H1 (cell line): ENCODE measurements around the gene TMEM86B. TPM values are rescaled to one million over a fixed set of nuclear protein-coding genes. Genes with fewer than 3 reads are reported as not detected.

Experiments used
- CTCF ChIA-PET: fragments of 300-600 bp; sonication (Branson Sonifier 250); formaldehyde crosslinking; loops from one replicate; lab custom pipeline; 2021; ENCODE audit not compliant: partially characterized antibody; lab: Charles Lee
- POLR2A ChIA-PET: fragments of 300-600 bp; sonication (Branson Sonifier 250); formaldehyde crosslinking; loops from one replicate; lab custom pipeline; 2021; ENCODE audit warnings: inconsistent platforms; ENCODE audit not compliant: partially characterized antibody; lab: Charles Lee
- DNase-seq, 2 experiments: peaks; one replicate each; pipeline versions ENCODE4 v3.0.0 to v3.0.0-alpha.2; 2010 to 2022; ENCODE audit warnings: low spot score in 2 of 2, low read depth in 1 of 2, mixed read lengths in 1 of 2
- FAIRE-seq: peaks from 2 replicates; lab custom pipeline; 2011; peaks lifted over from hg19 to GRCh38; lab: Jason Lieb, UNC
- H2AFZ ChIP-seq: 2 replicates; pipeline ENCODE4 v1.8.1; 2012; ENCODE audit warnings: low read length, inconsistent platforms
- H2AK5ac ChIP-seq: 2 replicates; pipeline ENCODE4 v1.6.1; 2013; ENCODE audit warnings: low read depth, low read length
- H2BK120ac ChIP-seq: replicated peaks from 2 replicates; pipeline ENCODE3; 2013; ENCODE audit warnings: low read depth, low read length, inconsistent platforms
- H2BK12ac ChIP-seq: 2 replicates; pipeline ENCODE4 v1.6.1; 2013; ENCODE audit warnings: low read depth, low read length
- H2BK15ac ChIP-seq: 2 replicates; pipeline ENCODE4 v1.6.1; 2013; ENCODE audit warnings: low read length
- H2BK20ac ChIP-seq: 2 replicates; pipeline ENCODE4 v1.6.1; 2013; ENCODE audit warnings: low read length
- H2BK5ac ChIP-seq: 2 replicates; pipeline ENCODE4 v1.6.1; 2013; ENCODE audit warnings: low read depth, low read length
- H3K14ac ChIP-seq: 2 replicates; pipeline ENCODE4 v1.6.1; 2013; ENCODE audit warnings: inconsistent platforms; ENCODE audit not compliant: insufficient read length
- H3K18ac ChIP-seq: 2 replicates; pipeline ENCODE4 v1.6.1; 2013; ENCODE audit warnings: low read length; ENCODE audit errors: extremely low read depth
- H3K23ac ChIP-seq: 2 replicates; pipeline ENCODE4 v1.6.1; 2013; ENCODE audit warnings: inconsistent platforms; ENCODE audit not compliant: insufficient read length
- H3K23me2 ChIP-seq: 2 replicates; pipeline ENCODE4 v1.6.1; 2013; ENCODE audit warnings: low read depth, low read length
- H3K27ac ChIP-seq: 2 replicates; pipeline ENCODE4 v1.6.1; 2011; ENCODE audit warnings: low read depth, low read length, inconsistent platforms
- H3K27me3 ChIP-seq, 4 experiments: replicated peaks in 1 of 4; 1 replicate in 1 of 4; 2 replicates in 3 of 4; pipeline versions ENCODE4 v1.6.1 to v1.8.1; 2011 to 2013; ENCODE audit warnings: low read length in 3 of 4, mild to moderate bottlenecking in 3 of 4, inconsistent platforms in 2 of 4, mixed read lengths in 2 of 4, moderate library complexity in 1 of 4; ENCODE audit not compliant: control insufficient read depth in 3 of 4, insufficient read depth in 3 of 4; ENCODE audit errors: extremely low read depth in 1 of 4
- H3K36me3 ChIP-seq, 4 experiments: 2 replicates each; pipeline versions ENCODE4 v1.6.1 to v1.8.1; 2011 to 2013; ENCODE audit warnings: mild to moderate bottlenecking in 4 of 4, low read length in 3 of 4, moderate library complexity in 2 of 4, control low read depth in 1 of 4, inconsistent platforms in 1 of 4; ENCODE audit not compliant: insufficient read depth in 4 of 4, control insufficient read depth in 2 of 4
- H3K4ac ChIP-seq: replicated peaks from 2 replicates; pipeline ENCODE3; 2013; ENCODE audit warnings: low read length, low read depth, mixed read lengths, inconsistent platforms; ENCODE audit not compliant: insufficient read length
- H3K4me1 ChIP-seq, 4 experiments: replicated peaks in 1 of 4; 1 replicate in 1 of 4; 2 replicates in 3 of 4; pipeline versions ENCODE4 v1.6.1 to v1.8.1; 2011 to 2013; ENCODE audit warnings: low read length in 3 of 4, inconsistent platforms in 2 of 4, mixed read lengths in 1 of 4; ENCODE audit not compliant: insufficient read depth in 4 of 4, control insufficient read depth in 3 of 4
- H3K4me2 ChIP-seq, 2 experiments: 2 replicates each; pipeline versions ENCODE4 v1.6.1 to v1.8.1; 2011 to 2013; ENCODE audit warnings: low read depth in 2 of 2, low read length in 2 of 2, control low read depth in 1 of 2, inconsistent platforms in 1 of 2, mild to moderate bottlenecking in 1 of 2; ENCODE audit not compliant: insufficient read depth in 1 of 2
- H3K4me3 ChIP-seq, 4 experiments: fragments of 200-600, 300-600 bp in 1 of 4; sonication (generic), shearing (Covaris generic), sonication (Bioruptor Twin) in 1 of 4; 2 replicates each; pipeline versions ENCODE4 v1.5.1 to v1.8.1; 2011 to 2016; ENCODE audit warnings: low read length in 4 of 4, low read depth in 3 of 4, control low read depth in 2 of 4, inconsistent platforms in 2 of 4, mild to moderate bottlenecking in 2 of 4, mixed read lengths in 1 of 4, moderate library complexity in 1 of 4; ENCODE audit not compliant: insufficient read depth in 2 of 4; ENCODE audit errors: extremely low read depth in 1 of 4
- H3K56ac ChIP-seq: replicated peaks from 2 replicates; pipeline ENCODE3; 2013; ENCODE audit warnings: low read depth, mild to moderate bottlenecking, mixed read lengths, low read length, inconsistent platforms; ENCODE audit not compliant: insufficient read length
- H3K79me1 ChIP-seq: 2 replicates; pipeline ENCODE4 v1.6.1; 2013; ENCODE audit warnings: low read depth, low read length, control low read depth
- H3K79me2 ChIP-seq, 2 experiments: 2 replicates each; pipeline versions ENCODE4 v1.6.1 to v1.8.1; 2012 to 2013; ENCODE audit warnings: low read length in 2 of 2, mild to moderate bottlenecking in 2 of 2, inconsistent platforms in 1 of 2; ENCODE audit not compliant: insufficient read depth in 2 of 2, control insufficient read depth in 1 of 2
- H3K9ac ChIP-seq, 4 experiments: replicated peaks in 1 of 4; 1 replicate in 1 of 4; 2 replicates in 3 of 4; pipeline versions ENCODE4 v1.6.1 to v1.8.1; 2011 to 2013; ENCODE audit warnings: low read depth in 3 of 4, low read length in 3 of 4, control low read depth in 2 of 4, mild to moderate bottlenecking in 2 of 4, moderate library complexity in 2 of 4, inconsistent platforms in 1 of 4; ENCODE audit errors: extremely low read depth in 1 of 4
- H3K9me3 ChIP-seq, 2 experiments: 2 replicates each; pipeline versions ENCODE4 v1.6.1 to v1.8.1; 2012 to 2013; ENCODE audit warnings: mild to moderate bottlenecking in 2 of 2, moderate library complexity in 2 of 2, control low read depth in 1 of 2, inconsistent platforms in 1 of 2, low read depth in 1 of 2, low read length in 1 of 2, mixed read lengths in 1 of 2; ENCODE audit not compliant: insufficient read depth in 2 of 2
- H4K20me1 ChIP-seq, 2 experiments: replicated peaks in 1 of 2; 2 replicates each; pipeline versions ENCODE3 to v1.8.1; 2011 to 2013; ENCODE audit warnings: inconsistent platforms in 2 of 2, low read length in 2 of 2, mild to moderate bottlenecking in 1 of 2; ENCODE audit not compliant: insufficient read depth in 2 of 2, control insufficient read depth in 1 of 2
- H4K5ac ChIP-seq: 2 replicates; pipeline ENCODE4 v1.6.1; 2013; ENCODE audit warnings: low read length, low read depth, mixed read lengths, inconsistent platforms; ENCODE audit not compliant: insufficient read length
- H4K8ac ChIP-seq: 2 replicates; pipeline ENCODE4 v1.8.0; 2013; ENCODE audit warnings: mild to moderate bottlenecking, moderate library complexity, low read length, inconsistent platforms; ENCODE audit not compliant: insufficient read depth; ENCODE audit errors: extremely low read depth
- H4K91ac ChIP-seq: replicated peaks from 2 replicates; pipeline ENCODE3; 2013; ENCODE audit warnings: low read length, mixed read lengths, inconsistent platforms; ENCODE audit not compliant: insufficient read length
- CREB1 ChIP-seq: IDR thresholded peaks from 2 replicates; pipeline ENCODE4 v1.6.1; 2012; ENCODE audit warnings: inconsistent platforms
- POLR2AphosphoS5 ChIP-seq: IDR thresholded peaks from 2 replicates; pipeline ENCODE4 v1.6.1; 2011; ENCODE audit warnings: low read depth, low read length
- SIX5 ChIP-seq: IDR thresholded peaks from 2 replicates; pipeline ENCODE4 v1.6.1; 2011; ENCODE audit warnings: mild to moderate bottlenecking, low read depth, low read length
- SUZ12 ChIP-seq: fragments of 200-600 bp; sonication (generic); IDR thresholded peaks from 2 replicates; pipeline ENCODE4 v1.6.1; 2012; ENCODE audit warnings: mild to moderate bottlenecking, inconsistent platforms, low read length, moderate library complexity, mixed read lengths
- YY1 ChIP-seq: IDR thresholded peaks from 2 replicates; pipeline ENCODE4 v1.6.1; 2011; ENCODE audit warnings: low read depth, mild to moderate bottlenecking, low read length
- WGBS, 2 experiments: shearing (Covaris generic) in 1 of 2; methylation state at CpG; one replicate each; pipeline versions ENCODE4 v1.1.6 to v1.1.7; 2013 to 2015; ENCODE audit warnings: low lambda C conversion rate in 2 of 2, mixed read lengths in 2 of 2, inconsistent platforms in 1 of 2, low coverage in 1 of 2, missing lambda C conversion rate in 1 of 2; ENCODE audit not compliant: insufficient replicate concordance in 2 of 2, insufficient coverage in 1 of 2, insufficient read length in 1 of 2; ENCODE audit errors: extremely low coverage in 1 of 2, missing lambda C conversion rate in 1 of 2; 5-methylcytosine and 5-hydroxymethylcytosine counted together
- polyA plus RNA-seq, 7 experiments: library from polyadenylated mRNA; depleted of rRNA in 3 of 7; stranded (reverse) in 5 of 7; unstranded in 2 of 7; fragments of >200 nt in 5 of 7; fragments of 200-250 nt in 2 of 7; gene quantifications; 1 replicate in 5 of 7; 2 replicates in 1 of 7; 4 replicates in 1 of 7; pipeline versions ENCODE4 v1.2.1 to v1.2.3, GENCODE V29; 2011 to 2013; ENCODE audit warnings: missing spikeins in 2 of 7, mixed read lengths in 2 of 7
- total RNA-seq: library from RNA; stranded (reverse); fragmentation: NEBNext Ultra II Directional; extraction: Animal tissue kit (Norgen Biotek cat#: 25700); gene quantifications from 2 replicates; pipeline ENCODE4 v1.2.1, GENCODE V29; 2021

TMEM86B gene
- total and polyA plus RNA-seq, 2 of the 8 experiments (the other 6 are each of a cell fraction or from before 2014, with no cell fraction given): 2.0 to 2.9 TPM

- Histone ChIP-seq H4K8ac (no peak overlapping the region; the same call in 1 of the 2 replicates), H3K36me3 (no peaks in the 10 kb centered on the region), H2BK15ac (no peak overlapping the region), H4K20me1 (no peaks in the 10 kb centered on the region), H3K4ac (no peak overlapping the region), H3K9me3 (no peaks in the 10 kb centered on the region), H2BK5ac (no peak overlapping the region), H3K9ac (no peak overlapping the region), H2BK12ac (no peak overlapping the region), H3K27ac (no peak overlapping the region), H3K56ac (no peak overlapping the region), H2AFZ (no peak overlapping the region), H2BK20ac (no peak overlapping the region), H3K23me2 (no peaks in the 10 kb centered on the region; the same call in 1 of the 2 replicates), H3K23ac (no peak overlapping the region), H3K4me2 (no peak overlapping the region), H4K91ac (no peak overlapping the region), H3K4me3 (no peak overlapping the region), H3K4me1 (no peaks in the 10 kb centered on the region), H3K79me1 (no peaks in the 10 kb centered on the region), H4K5ac (no peak overlapping the region), H3K27me3 (no peaks in the 10 kb centered on the region), H2BK120ac (no peak overlapping the region), H3K18ac (no peak overlapping the region), H3K14ac (no peak overlapping the region), H3K79me2 (no peaks in the 10 kb centered on the region), H2AK5ac (no peak overlapping the region)
- WGBS, 2 experiments: 86% methylated on average over 10 of the region's 10 CpGs; no CpG with 5 or more reads in 1 of the 2 experiments
- TF ChIP-seq POLR2AphosphoS5: no peak
- peak; percentile 86 for TF ChIP-seq SIX5
- 0 out of 2 replicates have a peak, but pooled peaks have one; percentile 20 for TF ChIP-seq YY1
- TF ChIP-seq CREB1: peak; percentile 43; the same call in 1 of the 2 replicates
- TF ChIP-seq SUZ12: no peak
- ChIA-PET POLR2A (no interaction called here), CTCF (interaction anchor here (0.7 to 1.7 kb wide), 3 partner anchors 31 to 296 kb away, joined by 3 to 6 read pairs (median 4); partner anchors contain the start of gene DNAAF3)
- FAIRE-seq (no peak), DNase-seq (no peak)
Measured at GRCh38 chr19:55196803-55197202, 31.8 kb downstream of the TMEM86B start.
